ENCODE measurements around the gene SMCHD1.
"Not testable (repeated sequence)": the region's sequence is repeated elsewhere in the genome, so short reads cannot be mapped to it uniquely, and the experiment has no call there.

SMCHD1 gene

DNA sequence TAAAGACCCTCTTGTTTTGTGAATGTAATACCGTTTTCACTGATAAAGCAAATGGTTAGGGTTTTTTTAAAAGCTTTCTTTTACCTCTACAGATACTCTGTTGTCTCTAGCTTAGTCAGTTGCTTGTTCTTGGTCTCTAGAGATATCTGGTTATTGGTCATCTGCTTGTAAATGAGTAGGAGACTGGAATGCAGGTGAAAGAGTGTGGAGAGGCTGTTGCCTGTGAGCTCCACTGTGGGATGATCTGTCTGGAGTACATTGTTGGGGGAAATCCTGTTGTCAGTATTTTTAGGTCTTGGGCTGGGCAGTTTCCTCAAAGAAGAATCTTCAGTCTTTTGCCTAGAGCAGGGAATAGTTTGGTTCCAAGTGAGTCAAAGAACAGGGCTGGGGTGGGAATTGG is 67.7 kb downstream of the SMCHD1 start:
- no peak for DNase-seq

DNA sequence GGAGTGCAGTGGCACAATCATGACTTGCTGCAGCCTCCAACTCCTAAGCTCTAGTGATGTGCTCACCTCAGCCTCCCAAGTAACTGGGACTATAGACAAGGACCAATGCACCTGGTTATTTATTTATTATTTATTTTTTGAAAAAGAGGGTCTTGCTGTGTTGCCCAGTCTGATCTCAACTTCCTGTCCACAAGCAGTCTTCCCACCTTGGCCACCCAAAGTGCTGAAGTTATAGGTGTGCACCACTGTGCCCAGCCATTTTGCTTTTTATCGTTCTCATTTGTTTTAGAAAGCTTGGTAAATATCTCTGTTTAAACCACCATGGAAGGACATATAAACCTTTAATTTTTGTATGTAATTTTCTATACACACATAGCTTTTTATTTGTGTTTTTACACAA is 74.2 kb downstream of the SMCHD1 start:
- DNase-seq: no peak

DNA sequence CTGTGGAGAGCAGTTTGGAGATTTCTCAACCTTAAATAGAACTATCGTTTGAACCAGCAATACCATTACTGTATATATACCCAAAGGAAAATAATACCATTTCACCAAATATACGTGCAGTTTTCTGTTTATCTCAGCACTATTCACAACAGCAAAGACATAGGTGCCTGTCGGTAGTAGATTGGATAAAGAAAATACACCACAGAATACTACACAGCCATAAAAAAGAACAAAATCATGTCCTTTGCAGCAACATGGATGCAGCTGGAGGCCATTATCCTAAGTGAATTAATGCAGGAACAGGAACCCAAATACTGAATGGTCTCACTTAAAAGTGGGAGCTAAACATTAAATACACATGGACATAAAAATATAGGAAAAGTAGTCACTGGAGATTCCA is 81.3 kb downstream of the SMCHD1 start:
- DNase-seq: no peak

DNA sequence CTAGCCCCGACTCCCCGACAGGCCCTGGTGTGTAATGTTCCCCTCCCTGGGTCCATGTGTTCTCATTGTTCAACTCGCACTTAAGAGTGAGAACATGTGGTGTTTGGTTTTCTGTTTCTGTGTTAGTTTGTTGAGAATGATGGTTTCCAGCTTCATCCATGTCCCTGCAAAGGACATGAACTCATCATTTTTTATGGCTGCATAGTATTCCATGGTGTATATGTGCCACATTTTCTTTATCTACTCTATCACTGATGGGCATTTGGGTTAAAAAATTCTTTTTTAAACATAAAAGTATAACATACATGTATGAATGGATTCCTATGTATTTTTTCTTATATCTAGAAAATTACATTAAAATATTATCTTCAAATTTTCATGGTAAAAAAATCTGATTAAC is 84.6 kb downstream of the SMCHD1 start:
- not testable (repeated sequence) for DNase-seq

DNA sequence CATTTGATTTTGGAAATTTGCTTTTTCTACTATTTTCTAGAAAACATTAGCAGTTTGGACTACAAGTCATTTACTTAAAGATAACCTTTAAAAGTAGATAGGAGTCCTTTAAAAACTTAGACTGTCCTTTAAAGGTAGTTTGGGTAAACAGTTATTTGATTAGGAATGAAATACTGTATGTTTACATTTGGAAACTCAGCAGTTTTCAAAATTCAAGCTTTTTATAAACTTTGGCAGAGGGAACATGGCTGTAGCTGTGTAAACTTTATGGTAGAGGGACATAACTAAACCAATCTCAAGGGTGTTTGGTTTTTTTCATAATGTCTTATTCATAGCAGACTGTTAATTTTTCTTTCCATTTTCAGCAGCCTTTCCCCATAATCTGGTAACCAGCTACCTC is 90.7 kb downstream of the SMCHD1 start:
- no peak for DNase-seq

DNA sequence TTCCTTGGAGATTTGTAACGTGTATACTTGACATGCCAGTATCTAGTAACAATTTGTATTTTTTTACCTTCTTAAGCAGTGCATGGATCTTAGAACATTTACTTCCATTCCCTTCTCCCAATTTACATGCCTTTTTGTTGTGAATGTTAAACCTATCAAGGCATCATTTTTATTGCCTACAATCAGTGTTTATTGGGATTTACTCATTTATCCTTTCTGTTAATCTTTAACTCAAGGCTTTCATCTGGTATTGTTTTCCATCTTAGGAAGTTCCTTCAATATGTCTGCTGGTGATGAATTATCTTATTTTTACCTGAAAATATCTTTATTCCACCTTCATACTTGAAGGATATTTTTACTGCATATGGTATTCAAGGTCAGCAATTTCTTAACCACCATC is 102.8 kb downstream of the SMCHD1 start:
- no peak for DNase-seq

DNA sequence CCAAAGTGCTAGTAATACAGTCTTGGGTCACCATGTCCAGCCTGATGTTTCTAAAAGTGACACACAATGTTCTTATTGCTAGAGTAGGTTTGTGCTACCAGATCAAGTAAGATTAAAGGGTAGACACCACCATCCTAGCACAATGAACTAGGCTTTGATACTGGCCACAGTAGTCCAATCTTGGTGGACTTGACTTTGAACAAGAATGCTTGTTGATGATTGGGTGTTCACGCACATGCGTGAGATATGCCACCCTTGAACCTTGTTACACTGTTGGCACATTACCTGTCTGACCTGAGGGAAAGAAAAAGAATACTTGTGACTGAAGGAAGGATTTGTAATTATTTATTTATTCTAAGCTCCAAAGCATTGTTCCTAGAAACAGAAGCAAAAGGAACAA is 119.1 kb downstream of the SMCHD1 start:
- DNase-seq: no peak

DNA sequence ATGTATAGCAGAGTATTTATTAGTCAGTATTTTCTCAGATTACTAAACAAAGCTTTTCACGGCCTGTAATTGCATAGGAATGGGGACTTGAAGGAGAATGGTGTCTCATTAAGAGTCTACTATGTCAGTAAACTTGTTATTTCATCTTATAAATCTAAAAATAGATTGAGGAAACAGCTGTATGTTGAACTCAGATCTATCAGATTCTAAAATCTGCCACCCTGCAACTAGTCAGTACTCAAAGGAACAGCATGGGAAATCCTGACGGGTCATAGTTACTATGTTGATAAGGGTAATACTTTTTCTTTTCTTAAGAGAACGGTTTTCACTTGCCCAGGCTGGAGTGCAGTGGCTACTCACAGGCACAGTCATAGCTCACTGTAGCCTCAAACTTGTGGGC is 121.1 kb downstream of the SMCHD1 start:
- no peak for DNase-seq

DNA sequence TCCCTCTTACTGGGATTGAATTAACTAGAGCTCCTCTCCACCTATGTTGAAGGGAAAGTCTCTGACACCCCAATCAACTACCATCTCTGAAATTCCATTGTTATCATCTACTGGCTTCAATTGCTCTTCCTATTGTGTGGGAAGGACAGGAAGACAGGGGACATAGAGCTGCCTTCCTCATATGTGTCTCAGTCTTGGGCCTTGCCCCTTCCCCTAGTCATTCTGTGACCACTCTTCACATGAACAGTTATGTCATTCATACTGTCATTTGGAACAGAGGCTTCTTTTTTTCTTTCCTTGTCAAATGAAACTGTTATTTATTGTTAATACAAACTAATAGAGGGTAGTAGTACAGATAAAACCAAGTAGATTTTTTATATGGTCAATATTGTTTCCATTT is 121.7 kb downstream of the SMCHD1 start:
- no peak for DNase-seq

DNA sequence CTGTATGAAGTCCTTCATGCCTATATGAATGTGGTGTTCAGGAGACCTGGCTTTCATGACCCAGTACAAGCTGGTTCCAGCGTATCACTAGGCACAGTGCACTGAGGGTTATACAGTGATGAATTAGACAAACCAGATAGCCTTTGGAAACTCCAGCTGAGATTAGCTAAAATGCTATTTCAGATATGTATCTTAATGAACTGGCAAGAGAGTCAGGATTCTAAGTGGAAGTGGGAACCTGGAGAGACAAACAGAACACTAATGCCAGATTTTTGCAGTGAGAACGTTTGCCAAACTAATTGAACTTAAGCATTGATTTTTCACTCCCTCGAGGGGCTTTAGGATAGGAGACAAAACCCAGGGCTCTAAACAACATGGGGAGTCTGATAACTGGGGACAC is 125.2 kb downstream of the SMCHD1 start:
- DNase-seq: no peak

DNA sequence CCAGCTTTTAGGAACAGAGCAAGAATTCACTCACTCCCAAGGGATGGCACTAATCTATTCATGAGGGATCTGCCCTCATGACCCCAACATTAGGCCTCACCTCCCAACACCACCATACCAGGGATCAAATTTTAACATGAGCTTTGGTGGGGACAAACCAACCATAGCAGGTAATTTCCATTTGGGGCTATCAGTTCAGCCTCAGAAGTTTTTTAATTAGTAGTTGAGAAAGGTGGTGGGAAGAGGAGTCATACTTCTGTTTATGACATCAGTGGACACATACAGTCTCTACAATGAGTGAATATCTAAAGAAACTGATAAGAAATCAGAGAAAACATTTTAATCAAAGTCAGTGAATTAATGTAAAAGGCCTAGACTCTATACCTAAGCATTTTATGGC is 131.7 kb downstream of the SMCHD1 start:
- DNase-seq: no peak

DNA sequence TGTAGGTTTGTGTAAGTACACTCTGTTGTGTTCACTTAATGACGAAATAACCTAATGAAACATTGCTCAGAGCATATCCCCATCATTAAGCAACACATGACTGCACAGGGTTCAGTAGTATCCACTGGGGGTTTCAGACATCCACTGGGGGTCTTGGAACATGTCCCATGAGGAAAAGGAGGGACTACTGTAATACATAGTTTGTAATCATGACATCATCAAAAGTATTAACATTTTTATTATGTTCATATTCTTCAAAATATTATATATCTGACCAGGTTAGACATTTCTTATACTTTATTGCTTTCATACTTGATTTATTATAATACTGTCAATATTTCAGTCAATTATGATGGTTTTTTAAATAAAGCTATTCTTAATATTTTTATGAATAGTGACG is 136.9 kb downstream of the SMCHD1 start:
- DNase-seq: no peak

DNA sequence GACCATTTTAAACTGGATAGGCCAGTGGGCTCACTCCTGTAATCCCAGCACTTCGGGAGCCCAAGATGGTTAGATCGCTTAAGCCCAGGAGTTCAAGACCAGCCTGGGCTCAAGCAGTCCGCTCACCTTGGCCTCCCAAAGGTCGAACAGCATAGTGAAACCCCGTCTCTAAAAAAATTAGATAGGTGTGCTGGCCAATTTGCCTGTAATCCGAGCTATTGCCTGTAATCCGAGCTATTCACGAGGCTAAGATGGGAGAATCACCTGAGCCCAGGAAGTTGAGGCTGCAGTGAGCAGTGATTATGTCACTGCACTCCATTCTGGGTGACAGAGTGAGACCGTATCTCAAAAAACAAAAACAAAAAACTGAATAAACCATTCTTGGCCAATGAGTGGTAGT is 138.6 kb downstream of the SMCHD1 start:
- no peak for DNase-seq

DNA sequence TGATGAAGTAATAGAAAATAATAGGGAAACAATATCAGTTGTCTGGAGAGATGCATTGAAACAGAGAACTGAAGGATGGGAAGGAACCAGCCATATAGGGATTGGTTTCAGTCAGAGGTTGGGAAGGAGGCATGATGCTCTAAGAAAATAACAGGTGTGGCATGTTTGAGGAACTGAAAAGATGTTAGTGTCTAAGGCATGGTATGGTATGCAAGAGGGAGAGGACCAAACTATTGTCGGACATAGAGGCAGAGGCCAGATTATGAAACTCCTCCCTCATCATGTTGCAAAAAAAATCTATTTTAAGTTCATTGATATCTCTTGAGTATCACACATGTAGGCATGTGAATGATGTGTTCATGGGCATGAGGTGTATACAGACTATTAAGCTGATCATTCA is 142.4 kb downstream of the SMCHD1 start:
- no peak for DNase-seq

DNA sequence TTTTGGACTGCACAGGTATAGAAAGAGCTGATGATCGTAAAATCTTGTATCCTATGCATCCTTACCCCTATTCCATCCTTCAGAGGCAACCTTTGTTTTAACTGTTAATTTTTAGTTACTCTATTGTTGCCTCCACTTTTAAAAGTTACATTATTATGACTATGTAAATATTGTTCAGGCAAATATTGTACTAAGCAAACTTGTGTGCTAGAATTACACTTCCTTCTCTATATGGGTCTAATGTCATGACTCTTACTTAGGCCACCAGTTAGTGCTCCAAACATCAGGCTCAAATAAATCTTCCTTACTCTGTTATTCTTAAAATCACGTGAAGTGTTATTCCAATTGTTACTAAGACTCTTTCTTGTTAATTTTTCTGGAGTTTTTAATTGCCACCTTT is 143.8 kb downstream of the SMCHD1 start:
- DNase-seq: no peak

DNA sequence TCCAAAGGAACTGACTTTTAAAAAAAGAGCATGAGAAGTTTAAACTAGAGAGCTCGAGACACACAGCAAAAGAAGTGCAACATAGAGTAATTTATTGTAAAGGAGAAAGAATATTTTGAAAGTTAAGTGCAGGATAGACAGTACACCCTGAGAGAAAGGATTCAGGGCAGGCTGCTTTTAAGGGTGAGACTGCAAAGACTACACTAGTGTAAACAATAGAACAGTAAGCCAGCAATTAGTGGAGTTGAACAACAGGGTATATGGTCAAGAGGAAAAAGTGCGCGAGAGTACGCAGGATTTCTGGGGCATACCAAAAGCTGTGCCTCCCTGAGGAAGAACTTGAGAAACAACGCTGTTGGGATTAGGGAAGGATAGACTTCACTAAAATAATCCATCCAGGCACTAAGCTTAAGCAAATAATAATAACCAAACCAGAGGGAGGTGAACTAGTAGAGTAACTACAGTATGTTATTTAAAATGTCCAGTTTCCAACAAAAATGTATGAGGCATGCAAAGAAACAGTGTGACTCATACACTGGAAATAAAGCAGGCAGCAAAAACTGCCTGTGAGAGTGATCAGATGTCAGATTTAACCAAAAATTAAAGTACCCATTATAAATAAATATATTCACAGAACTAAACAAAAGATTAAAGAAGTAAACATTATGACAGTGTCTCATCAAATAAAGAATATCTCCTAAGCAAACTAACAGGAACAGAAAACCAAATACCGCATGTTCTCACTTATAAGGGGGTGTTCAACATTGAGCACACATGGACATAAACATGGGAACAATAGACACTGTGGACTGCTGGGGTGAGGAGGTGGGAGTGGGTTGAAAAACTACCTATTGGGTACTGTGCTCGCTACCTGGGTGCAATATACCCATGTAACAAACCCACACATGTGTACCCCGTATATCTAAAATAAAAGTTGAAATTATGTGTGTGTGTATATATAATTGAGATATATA is 150.7 kb downstream of the SMCHD1 start:
- no peak for DNase-seq

DNA sequence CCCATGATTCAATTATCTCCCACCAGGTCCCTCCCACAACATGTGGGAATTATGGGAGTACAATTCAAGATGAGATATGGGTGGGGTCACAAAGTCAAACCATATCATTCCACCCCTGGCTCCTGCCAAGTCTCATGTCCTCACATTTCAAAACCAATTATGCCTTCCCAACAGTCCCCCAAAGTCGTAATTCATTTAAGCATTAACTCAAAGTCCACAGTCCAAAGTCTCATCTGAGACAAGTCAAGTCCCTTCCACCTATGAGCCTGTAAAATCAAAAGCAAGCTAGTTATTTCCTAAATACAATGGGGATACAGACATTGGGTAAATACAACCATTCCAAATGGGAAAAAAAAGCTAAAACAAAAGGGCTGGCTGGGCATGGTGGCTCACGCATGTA is 153.1 kb downstream of the SMCHD1 start:
- DNase-seq: not testable (repeated sequence)

DNA sequence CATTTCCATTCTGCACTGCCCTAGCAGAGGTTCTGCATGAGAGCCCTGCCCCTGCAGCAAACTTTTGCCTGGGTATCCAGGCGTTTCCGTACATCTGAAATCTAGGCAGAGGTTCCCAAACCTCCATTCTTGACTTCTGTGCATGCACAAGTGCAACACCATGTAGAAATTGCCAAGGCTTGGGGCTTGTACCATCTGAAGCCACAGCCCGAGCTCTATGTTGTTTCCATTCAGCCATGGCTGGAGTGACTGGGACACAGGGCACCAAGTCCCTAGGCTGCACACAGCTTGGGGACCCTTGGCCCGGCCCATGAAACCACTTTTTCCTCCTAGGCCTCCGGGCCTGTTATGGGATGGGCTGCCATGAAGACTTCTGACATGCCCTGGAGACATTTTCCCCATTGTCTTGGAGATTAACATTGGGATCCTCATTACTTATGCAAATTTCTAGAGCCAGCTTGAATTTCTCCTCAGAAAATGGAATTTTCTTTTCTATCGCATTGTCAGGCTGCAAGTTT is 154.2 kb downstream of the SMCHD1 start:
- DNase-seq: not testable (repeated sequence)

DNA sequence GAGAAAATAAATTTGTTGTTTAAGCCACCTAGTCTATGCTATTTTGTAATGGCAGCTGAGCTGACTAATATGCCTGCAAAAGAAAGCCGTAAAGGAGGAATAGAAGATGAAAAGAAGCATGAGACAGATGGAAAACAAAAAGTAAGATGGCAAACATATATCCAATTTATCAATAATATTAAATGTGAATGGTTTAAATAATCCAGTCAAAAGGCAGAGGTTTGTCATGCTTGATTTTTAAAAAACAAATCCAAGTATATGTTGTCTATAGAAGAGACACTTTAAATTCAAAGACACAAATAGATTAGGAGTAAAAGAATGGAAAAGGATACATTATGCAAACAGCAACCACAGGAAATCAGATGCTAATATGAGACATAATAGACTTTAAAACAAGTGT is 155.9 kb downstream of the SMCHD1 start:
- DNase-seq: no peak

DNA sequence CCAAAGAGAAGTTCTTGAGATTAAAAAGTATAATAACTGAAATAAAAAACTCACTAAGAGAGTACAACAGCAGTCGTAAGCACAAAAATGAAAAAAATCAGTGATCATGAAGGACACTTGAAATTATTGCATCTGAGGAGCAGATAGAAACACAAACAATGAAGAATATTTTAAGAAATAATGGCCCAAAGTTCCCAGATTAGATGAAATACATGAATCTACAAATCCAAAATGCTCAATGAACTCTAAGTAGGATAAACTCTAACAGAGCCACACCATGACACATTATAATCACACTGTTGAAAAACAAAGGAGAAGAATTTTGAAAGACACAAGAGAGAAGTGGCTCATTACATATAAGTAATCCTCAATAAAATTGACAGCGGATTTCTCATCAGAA is 159.4 kb downstream of the SMCHD1 start:
- no peak for DNase-seq

DNA sequence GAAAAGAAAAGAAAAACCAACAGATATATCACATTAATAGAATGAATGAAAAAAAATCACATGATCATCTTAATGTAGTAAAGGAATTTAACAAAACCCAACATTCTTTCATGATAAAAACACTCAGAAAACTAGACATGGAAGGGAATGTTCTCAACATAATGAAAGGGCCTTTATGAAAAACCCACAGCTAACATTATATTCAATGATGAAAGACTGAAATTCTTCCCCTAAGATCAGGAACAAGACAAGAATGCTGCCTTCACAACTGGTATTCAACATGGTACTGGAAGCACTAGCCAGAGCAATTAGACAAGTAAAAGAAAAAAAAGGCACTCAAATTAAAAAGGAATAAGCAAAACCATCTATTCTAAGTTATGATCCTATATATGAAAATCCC is 162.8 kb downstream of the SMCHD1 start:
- no peak for DNase-seq

DNA sequence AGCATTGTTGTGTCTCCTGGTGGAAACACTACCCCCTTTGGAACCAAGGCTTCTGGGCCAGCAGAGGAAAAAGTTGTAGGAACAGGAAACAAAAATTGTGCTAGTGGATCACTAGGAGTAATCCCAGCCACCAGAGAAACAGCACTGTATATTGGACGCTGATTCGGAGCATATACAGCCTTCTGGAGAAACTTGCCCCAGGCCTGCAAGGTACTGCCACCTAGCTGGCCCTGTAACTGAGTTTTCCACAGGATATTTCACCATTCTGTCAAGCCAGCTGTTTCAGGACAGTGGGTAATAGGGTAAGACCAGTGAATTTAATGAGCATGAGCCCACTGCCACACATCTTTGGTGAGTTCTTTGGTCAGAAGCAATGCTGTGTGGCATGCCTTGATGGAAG is 166.2 kb downstream of the SMCHD1 start:
- no peak for DNase-seq

DNA sequence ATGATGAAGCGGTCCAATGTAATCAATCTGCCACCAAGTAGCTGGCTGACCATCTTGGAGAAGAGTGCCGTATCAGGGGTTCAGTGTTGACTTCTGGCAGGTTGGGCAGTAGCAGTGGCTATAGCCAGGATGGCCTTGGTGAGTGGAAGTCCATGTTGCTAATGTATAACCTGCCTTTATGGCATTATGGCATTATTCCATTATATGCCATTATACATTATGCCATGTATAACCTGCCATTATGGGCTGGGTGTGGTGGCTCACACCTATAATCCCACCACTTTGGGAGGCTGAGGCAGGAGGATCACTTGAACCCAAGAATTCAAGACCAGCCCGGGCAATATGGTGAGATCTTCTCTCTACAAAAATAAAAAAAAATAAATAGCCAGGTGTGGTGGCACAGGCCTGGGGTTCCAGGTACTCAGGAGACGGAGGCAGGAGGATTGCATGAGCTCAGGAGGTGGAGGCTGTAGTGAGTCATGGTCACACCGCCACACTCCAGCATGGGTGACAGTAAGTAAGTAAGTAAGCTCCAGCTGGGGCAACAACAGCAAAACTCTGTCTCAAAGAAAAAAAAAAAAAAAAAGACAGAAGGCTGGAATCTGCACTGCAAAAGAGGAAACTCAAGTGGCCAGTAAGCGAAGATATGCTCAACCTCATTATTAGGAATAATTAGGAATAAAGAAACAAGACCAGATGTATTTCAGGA is 166.8 kb downstream of the SMCHD1 start:
- DNase-seq: no peak

DNA sequence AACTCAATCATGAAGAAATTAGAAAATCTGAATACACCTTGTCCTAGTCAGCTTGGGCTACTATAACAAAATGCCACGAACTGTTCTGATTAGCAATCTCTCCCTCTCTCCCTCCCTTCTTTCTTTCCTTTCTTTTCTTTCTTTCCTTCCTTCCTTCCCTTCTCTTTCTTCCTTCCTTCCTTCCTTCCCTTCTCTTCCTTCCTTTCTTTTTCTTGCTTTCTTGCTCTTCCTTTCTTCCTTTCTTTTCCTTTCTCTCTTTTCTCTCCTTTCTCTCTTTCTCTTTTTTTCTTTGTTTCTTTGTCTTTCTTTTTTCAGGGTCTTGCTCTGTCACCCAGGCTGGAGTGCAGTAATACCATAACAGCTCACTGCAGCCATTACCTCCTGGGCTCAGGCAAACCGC is 167.7 kb downstream of the SMCHD1 start:
- DNase-seq: no peak

Data from NCI-H2081 (cell line).